Duodenal mucosa (tissue), 2 donors: ENCODE results near the gene ADAM30.

ENCODE experiments used
- H3K27ac ChIP-seq: one replicate; pipeline ENCODE4 v1.7.0; 2013; ENCODE audit warnings: low read depth, low read length
- H3K27me3 ChIP-seq, 2 donors: one replicate each; pipeline ENCODE4 v1.7.0; 2013; ENCODE audit warnings: low read length in 2 of 2, control low read depth in 1 of 2; ENCODE audit not compliant: insufficient read depth in 2 of 2, control insufficient read depth in 1 of 2
- H3K36me3 ChIP-seq, 2 donors: one replicate each; pipeline ENCODE4 v1.7.0; 2013; ENCODE audit warnings: low read length in 2 of 2, control low read depth in 1 of 2; ENCODE audit not compliant: insufficient read depth in 2 of 2, control insufficient read depth in 1 of 2
- H3K4me1 ChIP-seq, 2 donors: one replicate each; pipeline ENCODE4 v1.7.0; 2013; ENCODE audit warnings: low read length in 2 of 2, control low read depth in 1 of 2; ENCODE audit not compliant: insufficient read depth in 2 of 2, control insufficient read depth in 1 of 2
- H3K4me3 ChIP-seq, 2 donors: one replicate each; pipeline ENCODE4 v1.7.0; 2013; ENCODE audit warnings: low read length in 2 of 2, low read depth in 1 of 2
- H3K9ac ChIP-seq, 2 donors: one replicate each; pipeline ENCODE4 v1.7.0; 2013; ENCODE audit warnings: low read length in 2 of 2, low read depth in 1 of 2
- H3K9me3 ChIP-seq, 2 donors: one replicate each; pipeline ENCODE4 v1.7.0; 2013; ENCODE audit warnings: low read length in 2 of 2, control low read depth in 1 of 2; ENCODE audit not compliant: control insufficient read depth in 1 of 2

Gene ADAM30

GRCh38 chr1:119879510-119880434 lies 16.5 kb downstream of the ADAM30 start:
- no peaks in the 10 kb centered on the region for H3K9me3 ChIP-seq
- no peak overlapping the region for H3K9ac ChIP-seq
- H3K4me3 ChIP-seq: no peak overlapping the region
- H3K36me3 ChIP-seq: no peaks in the 10 kb centered on the region
- H3K27me3 ChIP-seq: no peaks in the 10 kb centered on the region
- H3K27ac ChIP-seq: no peak overlapping the region
- peaks cover 0 to 3% of the 10 kb centered on the region in 2 donors for H3K4me1 ChIP-seq

GRCh38 chr1:119878171-119878570 lies 18.1 kb downstream of the ADAM30 start:
- Histone ChIP-seq H3K4me1 (peaks cover 0 to 3% of the 10 kb centered on the region in 2 donors), H3K4me3 (no peak overlapping the region), H3K27me3 (no peaks in the 10 kb centered on the region), H3K36me3 (no peaks in the 10 kb centered on the region), H3K9ac (no peak overlapping the region), H3K27ac (no peak overlapping the region), H3K9me3 (no peaks in the 10 kb centered on the region)

DNA sequence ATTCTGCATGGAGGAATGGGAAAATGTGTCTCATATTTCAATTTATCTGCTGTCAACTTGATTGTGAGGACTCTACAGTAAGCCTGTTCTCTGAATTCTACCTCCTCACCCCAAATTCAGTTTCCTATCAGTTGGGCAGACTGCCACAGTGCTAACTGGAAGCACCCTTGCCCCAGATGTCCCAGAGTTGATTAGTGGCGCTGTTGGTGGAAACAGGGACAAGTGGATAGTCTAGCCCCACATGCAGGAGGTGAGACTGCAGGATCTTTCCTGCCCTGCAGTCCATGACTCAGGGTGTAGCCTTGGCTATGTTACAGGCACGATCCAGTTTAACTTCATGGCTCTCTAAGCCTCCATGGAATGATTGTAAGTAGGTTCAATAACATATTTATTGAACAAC lies 22.1 kb downstream of the ADAM30 start:
- no peaks in the 10 kb centered on the region for H3K9me3 ChIP-seq
- peaks cover 4 to 10% of the 10 kb centered on the region in 2 donors for H3K4me1 ChIP-seq
- H3K36me3 ChIP-seq: no peaks in the 10 kb centered on the region
- H3K9ac ChIP-seq: no peak overlapping the region
- no peak overlapping the region for H3K4me3 ChIP-seq
- no peaks in the 10 kb centered on the region for H3K27me3 ChIP-seq
- H3K27ac ChIP-seq: no peak overlapping the region

- Histone ChIP-seq H3K27me3 (no peaks in the 10 kb centered on the region), H3K36me3 (no peaks in the 10 kb centered on the region), H3K4me3 (no peak overlapping the region), H3K27ac (no peak overlapping the region), H3K9ac (no peak overlapping the region), H3K4me1 (peaks cover 4 to 10% of the 10 kb centered on the region in 2 donors), H3K9me3 (no peaks in the 10 kb centered on the region)
Measured at GRCh38 chr1:119873135-119874015, 22.9 kb downstream of the ADAM30 start.

DNA sequence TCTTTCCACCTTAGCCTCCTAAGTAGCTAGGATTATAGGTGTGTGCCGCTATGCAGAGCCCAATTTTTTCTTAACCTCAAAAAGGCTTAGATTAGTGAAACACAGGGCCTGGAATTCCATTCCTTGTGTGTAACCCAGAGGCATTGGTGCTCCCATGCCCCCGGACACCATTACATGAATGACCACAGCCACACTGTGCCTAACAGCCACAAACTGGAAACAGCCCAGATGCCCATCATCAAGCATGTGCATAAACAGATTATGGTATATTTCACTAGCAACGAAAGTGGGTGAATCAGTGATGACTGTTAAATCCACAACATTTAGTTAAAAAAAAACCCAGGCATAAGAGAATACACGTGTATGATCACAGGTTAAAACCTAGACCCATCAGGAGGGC lies 24.4 kb downstream of the ADAM30 start:
- Histone ChIP-seq H3K4me3 (no peak overlapping the region), H3K27me3 (no peaks in the 10 kb centered on the region), H3K36me3 (no peaks in the 10 kb centered on the region), H3K9me3 (no peaks in the 10 kb centered on the region), H3K9ac (no peak overlapping the region), H3K27ac (no peak overlapping the region), H3K4me1 (peaks cover 4 to 10% of the 10 kb centered on the region in 2 donors)

DNA sequence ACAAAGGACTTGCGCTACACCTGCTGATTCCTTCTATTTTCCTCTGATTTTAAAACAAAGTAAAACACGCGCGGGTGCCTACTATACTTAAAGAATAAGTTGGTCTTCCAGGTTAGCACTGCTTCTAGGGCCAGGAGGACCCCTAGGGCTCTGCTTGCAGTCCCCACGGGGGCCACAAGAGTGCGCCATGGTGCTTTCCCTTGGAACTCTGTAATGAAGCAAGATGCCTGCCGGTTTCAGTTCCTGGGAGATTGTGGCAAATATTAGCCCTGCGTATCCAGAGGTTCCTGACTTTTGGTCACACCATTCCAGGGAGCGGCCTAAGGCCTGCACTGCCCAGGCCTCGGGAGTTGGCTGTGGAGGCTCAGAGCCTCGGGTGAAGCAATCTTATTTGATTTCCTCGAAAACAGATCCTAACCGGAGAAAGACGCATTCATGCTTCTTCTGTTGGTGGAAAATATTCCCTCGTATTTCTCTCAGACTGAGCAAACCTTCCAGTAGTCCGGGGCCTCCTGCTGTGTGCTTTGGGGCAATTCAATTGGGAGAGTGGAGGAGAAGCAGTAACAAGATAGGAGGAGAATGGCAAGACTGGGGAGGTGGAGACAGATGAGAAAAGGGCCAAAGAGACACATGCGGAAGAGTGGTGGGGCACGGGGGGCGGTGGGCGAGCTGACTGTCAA lies 25.3 kb downstream of the ADAM30 start:
- Histone ChIP-seq H3K27me3 (no peaks in the 10 kb centered on the region), H3K36me3 (no peaks in the 10 kb centered on the region), H3K4me3 (no peak overlapping the region), H3K9ac (no peak overlapping the region), H3K4me1 (peaks cover 4 to 10% of the 10 kb centered on the region in 2 donors), H3K9me3 (no peaks in the 10 kb centered on the region), H3K27ac (no peak overlapping the region)

GRCh38 chr1:119869995-119870394 lies 26.3 kb downstream of the ADAM30 start:
- Histone ChIP-seq H3K27me3 (no peaks in the 10 kb centered on the region), H3K9ac (no peak overlapping the region), H3K4me1 (peaks cover 4 to 10% of the 10 kb centered on the region in 2 donors), H3K9me3 (no peaks in the 10 kb centered on the region), H3K4me3 (no peak overlapping the region), H3K36me3 (no peaks in the 10 kb centered on the region), H3K27ac (no peak overlapping the region)

DNA sequence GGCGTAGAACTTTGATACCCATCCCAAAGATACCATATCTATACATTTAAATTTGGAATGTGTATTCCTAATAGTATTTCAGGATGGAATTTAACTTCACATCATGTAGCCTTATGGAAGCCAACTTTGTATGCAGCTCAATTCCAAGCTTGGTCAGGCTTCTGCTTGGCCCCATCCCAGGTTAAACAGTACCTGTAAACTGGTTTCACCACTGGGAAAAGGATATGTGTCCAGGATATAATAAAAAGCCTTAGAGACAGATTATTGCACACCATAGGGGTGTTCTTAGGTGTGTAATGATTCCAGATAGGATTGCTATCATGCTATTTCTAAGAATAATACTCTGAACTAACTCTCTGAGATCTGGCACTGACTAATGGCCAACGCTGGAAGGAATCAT lies 28.1 kb downstream of the ADAM30 start:
- Histone ChIP-seq H3K4me1 (peaks cover 4 to 10% of the 10 kb centered on the region in 2 donors), H3K9me3 (no peaks in the 10 kb centered on the region), H3K27ac (no peak overlapping the region), H3K9ac (no peak overlapping the region), H3K27me3 (no peaks in the 10 kb centered on the region), H3K36me3 (no peaks in the 10 kb centered on the region), H3K4me3 (no peak overlapping the region)

- Histone ChIP-seq H3K36me3 (no peaks in the 10 kb centered on the region), H3K27me3 (no peaks in the 10 kb centered on the region), H3K4me3 (no peak overlapping the region), H3K9ac (no peak overlapping the region), H3K4me1 (peaks cover 4 to 10% of the 10 kb centered on the region in 2 donors), H3K9me3 (no peaks in the 10 kb centered on the region), H3K27ac (no peak overlapping the region)
Measured at GRCh38 chr1:119866451-119866850, 29.9 kb downstream of the ADAM30 start.
